Immature natural killer cell (primary cell): ENCODE measurements around the gene UBE2J1. TPM values are rescaled to one million over a fixed set of nuclear protein-coding genes. Genes with fewer than 3 reads are reported as not detected.
"Not testable (repeated sequence)": the region's sequence is repeated elsewhere in the genome, so short reads cannot be mapped to it uniquely, and the experiment has no call there.

ENCODE experiments used
- DNase-seq, 3 donors: peaks; one replicate each; pipeline ENCODE4 v3.0.0; 2022; ENCODE audit warnings: mixed read lengths in 1 of 3
- H3K27ac Mint-ChIP-seq, 6 donors: one replicate each; pipeline ENCODE4 v1.8.0; 2020; ENCODE audit warnings: mixed read lengths in 6 of 6, mild to moderate bottlenecking in 5 of 6, inconsistent platforms in 4 of 6, moderate library complexity in 3 of 6
- H3K27me3 Mint-ChIP-seq, 3 donors: one replicate each; pipeline ENCODE4 v1.8.0; 2020 to 2021; ENCODE audit warnings: low read depth in 3 of 3, mild to moderate bottlenecking in 3 of 3, mixed read lengths in 3 of 3, moderate library complexity in 3 of 3, inconsistent platforms in 1 of 3
- H3K36me3 Mint-ChIP-seq, 3 donors: one replicate each; pipeline ENCODE4 v1.8.0; 2020; ENCODE audit warnings: mixed read lengths in 3 of 3, inconsistent platforms in 2 of 3, mild to moderate bottlenecking in 2 of 3
- H3K4me1 Mint-ChIP-seq, 2 donors: one replicate each; pipeline ENCODE4 v1.8.0; 2020; ENCODE audit warnings: inconsistent platforms in 2 of 2, mild to moderate bottlenecking in 2 of 2, mixed read lengths in 2 of 2, moderate library complexity in 1 of 2
- H3K4me3 Mint-ChIP-seq, 5 donors: one replicate each; pipeline ENCODE4 v1.8.0; 2020; ENCODE audit warnings: mild to moderate bottlenecking in 5 of 5, mixed read lengths in 5 of 5, inconsistent platforms in 3 of 5, moderate library complexity in 3 of 5
- H3K9me3 Mint-ChIP-seq, 6 donors: one replicate each; pipeline ENCODE4 v1.8.0; 2020; ENCODE audit warnings: mild to moderate bottlenecking in 6 of 6, mixed read lengths in 6 of 6, inconsistent platforms in 4 of 6, moderate library complexity in 3 of 6
- polyA plus RNA-seq, 3 donors: library from polyadenylated mRNA; unstranded; fragments of 300-500 nt; fragmentation: Illumina TruSeq; gene quantifications; one replicate each; pipeline ENCODE4 v1.2.3, GENCODE V29; 2021

Gene UBE2J1
- polyA plus RNA-seq, 3 donors from 2014 or later = 38.2 to 54.8 (median 40.8) TPM

- Mint-ChIP-seq H3K4me1 (peaks cover 9 to 15% of the 10 kb centered on the region in 2 donors), H3K27ac (no peak overlapping the region), H3K9me3 (no peaks in the 10 kb centered on the region), H3K27me3 (peaks cover 0 to 7% (median 0%) of the 10 kb centered on the region in 3 donors), H3K36me3 (peaks cover 0 to 5% (median 0%) of the 10 kb centered on the region in 3 donors), H3K4me3 (no peak overlapping the region)
- no peak for DNase-seq
Measured at GRCh38 chr6:89302195-89302770, 50.2 kb downstream of the UBE2J1 start.

DNA sequence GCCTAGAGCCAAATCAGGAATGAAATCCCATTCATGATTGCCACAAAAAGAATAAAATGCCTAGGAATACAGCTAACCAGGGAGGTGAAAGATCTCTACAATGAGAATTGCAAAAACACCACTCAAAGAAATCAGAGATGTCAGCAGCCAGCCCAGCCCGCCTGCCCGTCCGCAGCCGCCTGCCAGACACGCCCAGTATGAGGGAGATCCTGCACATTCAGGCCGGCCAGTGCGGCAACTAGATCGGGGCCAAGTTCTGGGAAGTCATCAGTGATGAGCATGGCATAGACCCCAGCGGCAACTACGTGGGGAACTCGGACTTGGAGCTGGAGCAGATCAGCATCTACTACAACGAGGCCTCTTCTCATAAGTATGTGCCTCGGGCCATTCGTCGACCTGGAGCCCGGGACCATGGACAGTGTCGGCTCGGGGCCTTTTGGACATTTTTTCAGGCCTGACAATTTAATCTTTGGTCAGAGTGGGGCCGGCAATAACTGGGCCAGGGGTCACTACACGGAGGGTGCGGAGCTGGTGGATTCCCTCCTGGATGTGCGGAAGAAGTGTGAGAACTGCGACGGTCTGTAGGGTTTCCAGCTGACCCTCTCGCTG lies 50.8 kb downstream of the UBE2J1 start:
- Mint-ChIP-seq H3K36me3 (peaks cover 0 to 5% (median 0%) of the 10 kb centered on the region in 3 donors), H3K4me3 (no peak overlapping the region), H3K27me3 (peaks cover 0 to 7% (median 0%) of the 10 kb centered on the region in 3 donors), H3K4me1 (peaks cover 9 to 15% of the 10 kb centered on the region in 2 donors), H3K9me3 (no peaks in the 10 kb centered on the region), H3K27ac (no peak overlapping the region)
- DNase-seq = no peak

- Mint-ChIP-seq H3K4me1 (peaks cover 9 to 15% of the 10 kb centered on the region in 2 donors), H3K4me3 (no peak overlapping the region), H3K9me3 (no peaks in the 10 kb centered on the region), H3K27ac (peak overlapping the region in 1 of 6 donors; percentile 12), H3K27me3 (peaks cover 0 to 5% (median 0%) of the 10 kb centered on the region in 3 donors), H3K36me3 (peaks cover 0 to 5% (median 0%) of the 10 kb centered on the region in 3 donors)
- no peak for DNase-seq
Measured at GRCh38 chr6:89299466-89299850, 53.1 kb downstream of the UBE2J1 start.

GRCh38 chr6:89298680-89299465 lies 53.6 kb downstream of the UBE2J1 start:
- Mint-ChIP-seq H3K27ac (peak overlapping the region in 2 of 6 donors; percentile 26 to 38), H3K4me3 (peak overlapping the region in 2 of 5 donors; percentile 14 to 36), H3K36me3 (peaks cover 0 to 5% (median 0%) of the 10 kb centered on the region in 3 donors), H3K27me3 (peaks cover 0 to 5% (median 0%) of the 10 kb centered on the region in 3 donors), H3K4me1 (peaks cover 9 to 15% of the 10 kb centered on the region in 2 donors), H3K9me3 (no peaks in the 10 kb centered on the region)
- DNase-seq = peak in 2 of 3 donors; percentile 7 to 15

- peak; percentile 10 to 34 (median 22) for DNase-seq
- H3K27ac Mint-ChIP-seq = peak overlapping the region in 5 of 6 donors; percentile 15 to 73 (median 40)
- peak overlapping the region in 3 of 5 donors; percentile 0 to 77 (median 44) for H3K4me3 Mint-ChIP-seq
- H3K27me3 Mint-ChIP-seq = peaks cover 0 to 4% (median 0%) of the 10 kb centered on the region in 3 donors
- H3K36me3 Mint-ChIP-seq = peaks cover 0 to 3% (median 0%) of the 10 kb centered on the region in 3 donors
- H3K4me1 Mint-ChIP-seq = peaks cover 9 to 15% of the 10 kb centered on the region in 2 donors
- H3K9me3 Mint-ChIP-seq = no peaks in the 10 kb centered on the region
Measured at GRCh38 chr6:89297695-89298351, 54.7 kb downstream of the UBE2J1 start.

DNA sequence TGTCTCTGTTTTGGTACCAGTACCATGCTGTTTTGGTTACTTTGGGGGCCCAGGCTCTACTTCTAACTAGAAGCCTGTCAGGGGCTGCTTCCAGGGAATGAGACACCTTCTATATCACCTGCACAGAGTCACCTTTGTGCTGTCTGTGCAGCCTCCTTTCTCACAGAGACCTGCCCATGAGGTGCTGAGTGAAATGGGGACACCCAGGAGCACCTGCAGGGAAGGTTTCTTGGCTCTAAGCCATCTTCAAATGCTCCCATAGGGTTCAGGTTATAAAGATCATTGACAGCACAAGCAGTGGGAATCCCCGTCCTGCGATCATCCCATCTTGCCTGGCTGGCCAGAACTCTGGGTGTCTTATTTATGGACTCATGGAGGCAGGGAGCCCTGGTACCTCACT lies 56.5 kb downstream of the UBE2J1 start:
- Mint-ChIP-seq H3K4me3 (no peak overlapping the region), H3K27ac (no peak overlapping the region), H3K27me3 (peaks cover 0 to 2% (median 2%) of the 10 kb centered on the region in 3 donors), H3K36me3 (peaks cover 0 to 3% (median 0%) of the 10 kb centered on the region in 3 donors), H3K4me1 (peaks cover 9 to 15% of the 10 kb centered on the region in 2 donors), H3K9me3 (no peaks in the 10 kb centered on the region)
- no peak for DNase-seq

DNA sequence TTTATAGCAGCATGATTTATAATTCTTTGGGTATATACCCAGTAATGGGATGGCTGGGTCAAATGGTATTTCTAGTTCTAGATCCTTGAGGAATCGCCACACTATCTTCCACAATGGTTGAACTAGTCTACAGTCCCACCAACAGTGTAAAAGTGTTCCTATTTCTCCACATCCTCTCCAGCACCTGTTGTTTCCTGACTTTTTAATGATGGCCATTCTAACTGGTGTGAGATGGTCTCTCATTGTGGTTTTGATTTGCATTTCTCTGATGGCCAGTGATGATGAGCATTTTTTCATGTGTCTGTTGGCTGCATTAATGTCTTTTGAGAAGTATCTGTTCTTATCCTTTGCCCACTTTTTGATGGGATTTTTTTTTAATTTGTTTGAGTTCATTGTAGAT lies 57.4 kb downstream of the UBE2J1 start:
- not testable (repeated sequence) for H3K27ac Mint-ChIP-seq, H3K9me3 Mint-ChIP-seq, H3K27me3 Mint-ChIP-seq, H3K36me3 Mint-ChIP-seq, H3K4me3 Mint-ChIP-seq, DNase-seq
- H3K4me1 Mint-ChIP-seq = peaks cover 9 to 15% of the 10 kb centered on the region in 2 donors

DNA sequence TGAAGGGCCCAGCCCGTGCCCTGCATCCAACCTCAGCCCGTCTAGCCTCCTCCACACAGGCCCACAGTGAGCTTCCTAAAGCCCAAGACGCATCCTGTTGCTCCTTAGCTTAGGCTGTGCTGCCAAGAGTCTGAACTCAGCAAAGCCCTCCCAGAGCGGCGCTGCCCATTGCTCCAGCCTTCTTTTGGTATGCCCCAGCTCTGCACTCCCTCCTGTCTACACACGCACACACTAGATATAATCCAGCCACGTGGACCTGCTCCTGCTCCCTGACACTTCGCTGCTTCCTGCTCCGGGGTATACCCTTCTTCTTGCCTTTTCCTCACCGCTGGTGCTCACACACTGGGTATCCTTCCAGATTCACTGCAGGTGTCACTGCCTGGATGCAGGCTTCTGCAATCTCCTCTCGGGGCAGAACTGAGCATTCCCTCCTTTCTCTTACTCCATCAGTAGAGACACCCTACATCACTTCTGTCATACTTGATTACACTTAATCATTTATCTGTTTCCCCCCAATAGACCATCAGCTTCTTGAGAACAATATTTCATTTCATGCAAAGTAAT lies 61.2 kb downstream of the UBE2J1 start:
- Mint-ChIP-seq H3K27me3 (peaks cover 2 to 5% (median 2%) of the 10 kb centered on the region in 3 donors), H3K4me3 (no peak overlapping the region), H3K4me1 (no peaks in the 10 kb centered on the region), H3K36me3 (no peaks in the 10 kb centered on the region), H3K27ac (no peak overlapping the region), H3K9me3 (no peaks in the 10 kb centered on the region)
- DNase-seq = no peak

DNA sequence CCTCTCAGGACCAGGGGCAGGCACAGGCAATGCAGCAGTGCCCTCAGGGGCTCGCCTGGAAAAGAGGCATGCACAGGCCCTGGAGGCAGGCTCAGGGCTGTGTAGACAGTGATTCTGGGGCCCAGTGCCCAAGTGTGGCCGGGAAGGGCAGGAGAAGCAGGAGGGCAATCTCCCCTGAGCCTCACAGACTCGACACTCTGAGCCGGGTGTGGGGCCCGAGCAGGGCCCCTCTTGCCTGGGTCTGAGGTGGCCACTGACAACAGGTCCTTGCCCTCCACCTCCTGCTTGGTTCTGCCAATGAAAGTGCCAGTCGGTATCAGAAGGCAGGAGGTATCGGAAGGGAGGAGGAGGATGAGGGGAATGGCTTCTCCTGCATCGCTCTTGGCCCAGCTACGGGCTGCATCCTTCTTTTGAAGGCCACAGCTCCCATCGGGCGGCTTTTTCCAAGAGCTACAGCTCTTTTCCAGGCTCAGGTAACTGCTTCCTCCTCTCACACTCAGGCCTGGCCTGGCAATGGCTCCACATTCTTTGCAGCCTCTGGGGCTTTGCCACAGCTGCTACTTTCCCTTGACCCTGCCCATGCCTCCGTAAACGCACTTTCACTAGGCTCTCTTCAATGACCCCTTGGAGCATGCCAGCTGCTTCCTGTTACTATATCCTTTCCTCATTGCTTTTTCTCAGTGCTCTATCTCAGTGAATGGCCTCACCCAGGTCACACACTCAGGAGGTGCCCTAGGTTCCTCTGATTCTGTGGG lies 61.9 kb downstream of the UBE2J1 start:
- H3K9me3 Mint-ChIP-seq = no peaks in the 10 kb centered on the region
- DNase-seq = no peak
- H3K27me3 Mint-ChIP-seq = peaks cover 2 to 5% (median 2%) of the 10 kb centered on the region in 3 donors
- no peaks in the 10 kb centered on the region for H3K4me1 Mint-ChIP-seq
- H3K27ac Mint-ChIP-seq = no peak overlapping the region
- H3K36me3 Mint-ChIP-seq = no peaks in the 10 kb centered on the region
- H3K4me3 Mint-ChIP-seq = no peak overlapping the region

GRCh38 chr6:89289710-89290109 lies 62.8 kb downstream of the UBE2J1 start:
- Mint-ChIP-seq H3K4me1 (no peaks in the 10 kb centered on the region), H3K27ac (no peak overlapping the region), H3K36me3 (no peaks in the 10 kb centered on the region), H3K9me3 (no peaks in the 10 kb centered on the region), H3K4me3 (no peak overlapping the region), H3K27me3 (peaks cover 2 to 5% (median 2%) of the 10 kb centered on the region in 3 donors)
- DNase-seq = no peak

DNA sequence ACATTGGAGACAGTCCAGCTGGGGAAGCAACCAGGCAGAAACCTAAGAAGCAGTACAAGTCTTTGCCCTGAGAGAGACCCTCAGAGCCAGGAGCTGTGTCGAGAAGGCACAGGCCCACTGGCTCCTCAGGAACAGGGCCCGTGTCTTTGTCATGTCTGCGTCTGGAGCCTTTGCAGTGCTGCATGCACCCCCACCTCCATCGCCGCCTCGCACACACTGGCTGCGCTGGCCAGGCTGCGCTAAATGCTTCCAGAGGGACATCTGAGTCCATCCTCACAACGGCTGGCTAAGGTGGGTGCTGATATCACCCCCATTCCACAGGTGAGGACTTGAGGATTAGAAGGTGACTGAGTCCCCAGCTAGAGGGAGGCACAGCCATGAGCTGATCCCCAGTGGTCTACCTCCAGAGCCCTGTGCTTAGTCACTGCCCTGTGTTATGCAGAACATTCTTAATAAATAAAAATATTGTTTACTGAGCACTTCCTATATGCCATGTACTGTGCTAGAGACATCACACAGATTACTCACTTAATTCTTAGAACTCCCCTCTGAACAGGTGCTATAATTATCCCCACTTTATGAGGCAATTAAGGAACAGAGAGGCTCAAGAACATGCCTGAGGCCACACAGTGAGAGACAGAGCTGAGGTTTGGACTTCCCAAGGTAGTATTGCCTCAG lies 65.0 kb downstream of the UBE2J1 start:
- no peaks in the 10 kb centered on the region for H3K4me1 Mint-ChIP-seq
- peaks cover 2 to 5% (median 5%) of the 10 kb centered on the region in 3 donors for H3K27me3 Mint-ChIP-seq
- H3K4me3 Mint-ChIP-seq = no peak overlapping the region
- H3K27ac Mint-ChIP-seq = no peak overlapping the region
- no peaks in the 10 kb centered on the region for H3K36me3 Mint-ChIP-seq
- no peaks in the 10 kb centered on the region for H3K9me3 Mint-ChIP-seq
- no peak for DNase-seq

DNA sequence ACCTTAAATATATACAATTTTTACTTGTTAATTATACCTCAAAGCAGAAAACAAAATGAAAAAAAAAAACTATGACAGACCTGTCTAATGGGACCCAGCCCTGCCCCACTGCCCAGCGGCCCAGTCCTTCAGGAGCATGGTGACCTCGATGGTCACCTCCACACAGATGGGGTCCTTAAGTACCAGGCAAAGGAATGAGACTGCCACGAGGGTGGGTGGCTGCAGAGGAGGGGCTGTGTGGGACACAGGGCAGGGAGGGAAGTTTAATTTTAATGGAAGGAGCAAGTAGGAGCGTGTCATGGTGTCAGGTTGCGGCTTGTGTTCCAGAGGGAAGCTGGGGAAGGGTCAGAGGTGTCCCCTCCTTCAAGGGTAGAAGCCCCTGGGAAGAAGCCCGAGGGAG lies 66.0 kb downstream of the UBE2J1 start:
- H3K36me3 Mint-ChIP-seq = no peaks in the 10 kb centered on the region
- H3K4me3 Mint-ChIP-seq = no peak overlapping the region
- H3K27me3 Mint-ChIP-seq = peaks cover 3 to 5% (median 4%) of the 10 kb centered on the region in 3 donors
- H3K9me3 Mint-ChIP-seq = no peaks in the 10 kb centered on the region
- H3K27ac Mint-ChIP-seq = no peak overlapping the region
- H3K4me1 Mint-ChIP-seq = no peaks in the 10 kb centered on the region
- DNase-seq = no peak
